Measurements from ENCODE around the gene FTO. TPM values are rescaled to one million over a fixed set of nuclear protein-coding genes. Genes with fewer than 3 reads are reported as not detected.

FTO gene
- total RNA-seq, 1 donor from 2014 or later: 50.2 TPM

- Histone ChIP-seq H3K27ac (no peak overlapping the region), H3K9me3 (peaks cover 0 to 20% of the 10 kb centered on the region in 2 donors), H3K27me3 (no peaks in the 10 kb centered on the region), H3K36me3 (no peaks in the 10 kb centered on the region), H3K4me1 (no peaks in the 10 kb centered on the region), H3K4me3 (no peak overlapping the region)
- intact Hi-C loops (cut with DNase I): no loop called here
- TF ChIP-seq, protein P1, sequence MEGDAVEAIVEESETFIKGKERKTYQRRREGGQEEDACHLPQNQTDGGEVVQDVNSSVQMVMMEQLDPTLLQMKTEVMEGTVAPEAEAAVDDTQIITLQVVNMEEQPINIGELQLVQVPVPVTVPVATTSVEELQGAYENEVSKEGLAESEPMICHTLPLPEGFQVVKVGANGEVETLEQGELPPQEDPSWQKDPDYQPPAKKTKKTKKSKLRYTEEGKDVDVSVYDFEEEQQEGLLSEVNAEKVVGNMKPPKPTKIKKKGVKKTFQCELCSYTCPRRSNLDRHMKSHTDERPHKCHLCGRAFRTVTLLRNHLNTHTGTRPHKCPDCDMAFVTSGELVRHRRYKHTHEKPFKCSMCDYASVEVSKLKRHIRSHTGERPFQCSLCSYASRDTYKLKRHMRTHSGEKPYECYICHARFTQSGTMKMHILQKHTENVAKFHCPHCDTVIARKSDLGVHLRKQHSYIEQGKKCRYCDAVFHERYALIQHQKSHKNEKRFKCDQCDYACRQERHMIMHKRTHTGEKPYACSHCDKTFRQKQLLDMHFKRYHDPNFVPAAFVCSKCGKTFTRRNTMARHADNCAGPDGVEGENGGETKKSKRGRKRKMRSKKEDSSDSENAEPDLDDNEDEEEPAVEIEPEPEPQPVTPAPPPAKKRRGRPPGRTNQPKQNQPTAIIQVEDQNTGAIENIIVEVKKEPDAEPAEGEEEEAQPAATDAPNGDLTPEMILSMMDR (IDR thresholded peaks at IDR 0.05): no peak
- DNase-seq (ENCODE audit: low spot score in 2 of 2): no peak
These were observed 327.3 kb downstream of the FTO start for GRCh38 chr16:54031107-54031760.

DNA sequence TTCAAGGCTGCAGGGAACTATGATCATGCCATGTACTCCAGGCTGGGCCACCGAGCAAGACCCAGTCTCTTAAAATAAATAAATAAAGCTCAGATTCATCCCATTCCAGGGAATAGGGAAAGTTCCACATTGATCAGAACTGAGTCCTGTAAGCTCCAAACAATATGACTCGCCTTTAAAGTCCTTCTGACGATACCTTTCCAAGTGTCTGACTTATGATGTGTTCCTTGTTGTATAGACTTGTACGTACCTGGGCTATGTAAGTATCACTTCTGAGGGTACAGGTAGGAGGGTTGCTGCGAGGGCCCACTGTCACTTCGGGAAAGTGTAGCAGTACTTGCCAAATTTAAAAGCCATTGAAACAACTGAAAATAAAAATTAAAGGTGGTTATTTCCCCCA, 329.8 kb downstream of the FTO start:
- Histone ChIP-seq H3K27me3 (no peaks in the 10 kb centered on the region), H3K36me3 (no peaks in the 10 kb centered on the region), H3K4me1 (no peaks in the 10 kb centered on the region), H3K4me3 (no peak overlapping the region), H3K9me3 (peaks cover 0 to 20% of the 10 kb centered on the region in 2 donors), H3K27ac (no peak overlapping the region)
- TF ChIP-seq, protein P1 (IDR thresholded peaks at IDR 0.05): no peak
- no peak for DNase-seq (ENCODE audit: low spot score in 2 of 2)
- intact Hi-C loops (cut with DNase I): no loop called here

GRCh38 chr16:54034684-54035083, 330.7 kb downstream of the FTO start:
- no peak overlapping the region for H3K4me3 ChIP-seq
- no peak overlapping the region for H3K27ac ChIP-seq
- intact Hi-C loops (cut with DNase I): no loop called here
- no peak for DNase-seq (ENCODE audit: low spot score in 2 of 2)
- peaks cover 0 to 20% of the 10 kb centered on the region in 2 donors for H3K9me3 ChIP-seq
- TF ChIP-seq, protein P1 (IDR thresholded peaks at IDR 0.05): no peak
- H3K27me3 ChIP-seq: no peaks in the 10 kb centered on the region
- H3K36me3 ChIP-seq: peaks cover 0 to 5% of the 10 kb centered on the region in 2 donors
- H3K4me1 ChIP-seq: no peaks in the 10 kb centered on the region

DNA sequence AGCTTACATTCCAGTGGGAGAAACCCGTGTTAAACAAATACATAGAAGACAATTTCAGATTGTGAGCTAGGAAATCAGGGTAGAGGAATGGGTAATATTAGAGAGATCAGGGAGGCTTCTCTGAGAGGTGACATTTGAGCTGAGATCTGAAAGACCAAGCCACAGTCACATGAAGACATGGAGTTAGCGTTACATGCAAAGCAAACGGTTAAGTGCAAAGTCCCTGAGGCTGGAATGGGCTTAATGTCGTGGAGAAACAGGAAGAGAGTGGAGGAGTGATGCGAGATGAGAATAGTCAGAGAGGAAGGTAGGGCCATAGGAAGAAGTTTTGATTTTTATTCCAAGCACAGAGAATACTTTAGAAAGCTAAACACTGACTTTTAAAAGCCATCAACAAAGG, 336.5 kb downstream of the FTO start:
- Histone ChIP-seq H3K36me3 (peaks cover 0 to 13% of the 10 kb centered on the region in 2 donors), H3K9me3 (peaks cover 0 to 4% of the 10 kb centered on the region in 2 donors), H3K4me3 (no peak overlapping the region), H3K27ac (no peak overlapping the region), H3K4me1 (no peaks in the 10 kb centered on the region), H3K27me3 (no peaks in the 10 kb centered on the region)
- TF ChIP-seq, protein P1 (IDR thresholded peaks at IDR 0.05): no peak
- intact Hi-C loops (cut with DNase I): no loop called here
- DNase-seq (ENCODE audit: low spot score in 2 of 2): no peak

DNA sequence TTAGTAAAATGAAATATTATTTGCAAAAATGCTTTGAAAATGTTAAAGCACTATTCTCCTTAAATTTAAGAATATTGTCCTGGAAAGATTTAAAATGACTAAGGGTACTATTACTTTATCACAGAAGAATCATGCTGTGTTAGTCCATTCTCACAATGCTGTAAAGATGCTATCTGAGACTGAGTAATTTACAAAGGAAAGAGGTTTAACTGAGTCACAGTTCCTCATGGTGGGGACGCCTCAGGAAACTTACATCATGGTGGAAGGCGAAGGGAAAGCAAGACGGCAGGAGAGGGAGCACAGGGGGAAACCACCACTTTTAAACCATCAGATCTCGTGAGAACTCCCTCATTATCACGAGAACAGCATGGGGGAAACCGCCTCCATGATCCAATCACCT, 337.0 kb downstream of the FTO start:
- Histone ChIP-seq H3K4me3 (no peak overlapping the region), H3K4me1 (no peaks in the 10 kb centered on the region), H3K36me3 (peaks cover 0 to 13% of the 10 kb centered on the region in 2 donors), H3K27ac (no peak overlapping the region), H3K9me3 (peaks cover 0 to 4% of the 10 kb centered on the region in 2 donors), H3K27me3 (no peaks in the 10 kb centered on the region)
- intact Hi-C loops (cut with DNase I): no loop called here
- TF ChIP-seq, protein P1 (IDR thresholded peaks at IDR 0.05): no peak
- no peak for DNase-seq (ENCODE audit: low spot score in 2 of 2)
